Measurements from ENCODE around the gene PES1.

The PES1 gene

GRCh38 chr22:30582051-30582450 lies 9.7 kb downstream of the PES1 start:
- no peak for TF ChIP-seq CTCF (IDR thresholded peaks at IDR 0.05)
- no peak overlapping the region for H3K4me3 ChIP-seq
- intact Hi-C loops (cut with DNase I; ENCODE audit: low total_unique reads) = no loop called here
- no peak overlapping the region for H3K27ac ChIP-seq
- H3K36me3 ChIP-seq = peaks cover 98 to 100% (median 100%) of the 10 kb centered on the region in 3 donors
- no peak for DNase-seq
- no peaks in the 10 kb centered on the region for H3K4me1 ChIP-seq
- H3K27me3 ChIP-seq = no peaks in the 10 kb centered on the region
- H3K9me3 ChIP-seq = no peaks in the 10 kb centered on the region

- intact Hi-C loops (cut with DNase I; ENCODE audit: low total_unique reads) = no loop called here
- H3K27me3 ChIP-seq = no peaks in the 10 kb centered on the region
- H3K36me3 ChIP-seq = peaks cover 98 to 100% (median 98%) of the 10 kb centered on the region in 3 donors
- no peak overlapping the region for H3K27ac ChIP-seq
- TF ChIP-seq CTCF (IDR thresholded peaks at IDR 0.05) = no peak
- H3K4me3 ChIP-seq = no peak overlapping the region
- no peak for DNase-seq
- H3K9me3 ChIP-seq = no peaks in the 10 kb centered on the region
- peaks cover 0 to 7% (median 2%) of the 10 kb centered on the region in 4 donors for H3K4me1 ChIP-seq
Measured at GRCh38 chr22:30580896-30581295, 10.8 kb downstream of the PES1 start.

GRCh38 chr22:30578481-30578880 lies 13.2 kb downstream of the PES1 start:
- Histone ChIP-seq H3K27ac (no peak overlapping the region), H3K4me1 (peaks cover 0 to 30% (median 15%) of the 10 kb centered on the region in 4 donors), H3K36me3 (peaks cover 74 to 85% (median 81%) of the 10 kb centered on the region in 3 donors), H3K27me3 (no peaks in the 10 kb centered on the region), H3K4me3 (no peak overlapping the region), H3K9me3 (no peaks in the 10 kb centered on the region)
- no peak for DNase-seq
- no peak for TF ChIP-seq CTCF (IDR thresholded peaks at IDR 0.05)
- intact Hi-C loops (cut with DNase I; ENCODE audit: low total_unique reads) = no loop called here

- intact Hi-C loops (cut with DNase I; ENCODE audit: low total_unique reads) = no loop called here
- H3K27me3 ChIP-seq = no peaks in the 10 kb centered on the region
- H3K4me3 ChIP-seq = no peak overlapping the region
- peak overlapping the region; percentile 55 to 78 for H3K27ac ChIP-seq
- DNase-seq = no peak
- H3K36me3 ChIP-seq = peaks cover 48 to 58% (median 55%) of the 10 kb centered on the region in 3 donors
- no peaks in the 10 kb centered on the region for H3K9me3 ChIP-seq
- peaks cover 0 to 32% (median 15%) of the 10 kb centered on the region in 4 donors for H3K4me1 ChIP-seq
- no peak for TF ChIP-seq CTCF (IDR thresholded peaks at IDR 0.05)
Measured at GRCh38 chr22:30575859-30576258, 15.9 kb downstream of the PES1 start.

- DNase-seq = peak; percentile 48 to 91
- H3K9me3 ChIP-seq = no peaks in the 10 kb centered on the region
Measured at GRCh38 chr22:30574997-30575671, 16.6 kb downstream of the PES1 start.

More at GRCh38 chr22:30574997-30575671, 16.6 kb downstream of the PES1 start:
- Histone ChIP-seq H3K27ac (peak overlapping the region; percentile 55 to 78), H3K27me3 (no peaks in the 10 kb centered on the region), H3K4me3 (peak overlapping the region; percentile 38 to 39), H3K36me3 (peaks cover 40 to 51% (median 48%) of the 10 kb centered on the region in 3 donors), H3K4me1 (peaks cover 0 to 32% (median 15%) of the 10 kb centered on the region in 4 donors)
- intact Hi-C loops (cut with DNase I; ENCODE audit: low total_unique reads) = no loop called here
- TF ChIP-seq CTCF (IDR thresholded peaks at IDR 0.05) = no peak

Data from tibial artery (tissue), 4 donors.